GM23248 (cell line): ENCODE measurements around the gene ARHGAP35. TPM values are rescaled to one million over a fixed set of nuclear protein-coding genes. Genes with fewer than 3 reads are reported as not detected.

ENCODE experiments used
- DNase-seq: peaks from one replicate; pipeline ENCODE4 v3.0.0-alpha.2; 2015
- H2AFZ ChIP-seq: fragments of 200-600 bp; sonication (generic); 2 replicates; pipeline ENCODE4 v1.6.1; 2016; ENCODE audit warnings: antibody characterized with exemption
- H3F3A ChIP-seq: fragments of 200-600 bp; sonication (generic); 2 replicates; pipeline ENCODE4 v1.6.1; 2016; ENCODE audit warnings: mild to moderate bottlenecking, antibody characterized with exemption, mixed run types; ENCODE audit not compliant: insufficient read depth
- H3K27ac ChIP-seq: fragments of 200-600 bp; sonication (generic); 2 replicates; pipeline ENCODE4 v1.5.1; 2016; ENCODE audit warnings: mild to moderate bottlenecking
- H3K27me3 ChIP-seq: fragments of 200-600 bp; sonication (generic); replicated peaks from 2 replicates; pipeline ENCODE4 v1.6.1; 2016; ENCODE audit warnings: mild to moderate bottlenecking; ENCODE audit not compliant: insufficient read depth
- H3K36me3 ChIP-seq: fragments of 200-600 bp; sonication (generic); 2 replicates; pipeline ENCODE4 v1.6.1; 2016; ENCODE audit warnings: low read depth, mild to moderate bottlenecking
- H3K4me1 ChIP-seq: fragments of 200-600 bp; sonication (generic); 2 replicates; pipeline ENCODE4 v1.6.1; 2016; ENCODE audit warnings: mild to moderate bottlenecking; ENCODE audit not compliant: insufficient read depth
- H3K4me2 ChIP-seq: fragments of 200-600 bp; sonication (generic); one replicate; pipeline ENCODE4 v1.6.1; 2016; ENCODE audit warnings: mild to moderate bottlenecking; ENCODE audit not compliant: unreplicated experiment
- H3K4me3 ChIP-seq: fragments of 200-600 bp; sonication (generic); 2 replicates; pipeline ENCODE4 v1.5.1; 2016; ENCODE audit warnings: mild to moderate bottlenecking
- H3K79me2 ChIP-seq: fragments of 200-600 bp; sonication (generic); 2 replicates; pipeline ENCODE4 v1.6.1; 2016; ENCODE audit warnings: mild to moderate bottlenecking; ENCODE audit not compliant: insufficient read depth
- H3K9ac ChIP-seq: fragments of 200-600 bp; sonication (generic); 2 replicates; pipeline ENCODE4 v1.6.1; 2016; ENCODE audit warnings: mild to moderate bottlenecking
- H3K9me2 ChIP-seq: fragments of 200-600 bp; sonication (generic); 2 replicates; pipeline ENCODE4 v1.6.1; 2016; ENCODE audit warnings: mixed run types, mild to moderate bottlenecking, moderate library complexity; ENCODE audit not compliant: insufficient read depth
- H3K9me3 ChIP-seq: fragments of 200-600 bp; sonication (generic); one replicate; pipeline ENCODE4 v1.6.1; 2017; ENCODE audit warnings: low read depth
- H4K20me1 ChIP-seq: fragments of 200-600 bp; sonication (generic); 2 replicates; pipeline ENCODE4 v1.6.0; 2016; ENCODE audit not compliant: insufficient read depth
- EZH2 ChIP-seq: fragments of 200-600 bp; sonication (generic); IDR thresholded peaks from 2 replicates; pipeline ENCODE4 v1.6.1; 2018; ENCODE audit warnings: antibody characterized with exemption, mild to moderate bottlenecking; ENCODE audit not compliant: insufficient read depth, poor library complexity, severe bottlenecking
- EZH2phosphoT487 ChIP-seq: fragments of 200-600 bp; sonication (generic); IDR thresholded peaks from 2 replicates; pipeline ENCODE4 v1.6.1; 2018; ENCODE audit warnings: antibody characterized with exemption, moderate library complexity, mild to moderate bottlenecking, low read depth; ENCODE audit not compliant: insufficient read depth
- WGBS, 2 experiments: methylation state at CpG; one replicate each; pipeline ENCODE4 v1.1.6; 2015 to 2017; ENCODE audit warnings: low lambda C conversion rate in 2 of 2, low coverage in 1 of 2; ENCODE audit errors: missing lambda C conversion rate in 2 of 2; 5-methylcytosine and 5-hydroxymethylcytosine counted together
- in situ Hi-C: fragments of 300-500 bp; cut with MboI; formaldehyde crosslinking; loops from 2 replicates; pipeline ENCODE4 v1.15.0; 2020
- polyA plus RNA-seq: library from polyadenylated mRNA; unstranded; fragments of >200 nt; fragmentation: Nextera tagmentation; extraction: Ambion mirVana; gene quantifications from 2 replicates; pipeline ENCODE4 v1.2.1, GENCODE V29; 2016
- total RNA-seq: library from RNA; depleted of rRNA; stranded (reverse); fragments of >200 nt; shearing (Covaris generic); gene quantifications from 2 replicates; pipeline ENCODE4 v1.2.3, GENCODE V29; 2014

ARHGAP35 gene
- total and polyA plus RNA-seq, 2 experiments from 2014 or later: 13.5 to 35.2 TPM

DNA sequence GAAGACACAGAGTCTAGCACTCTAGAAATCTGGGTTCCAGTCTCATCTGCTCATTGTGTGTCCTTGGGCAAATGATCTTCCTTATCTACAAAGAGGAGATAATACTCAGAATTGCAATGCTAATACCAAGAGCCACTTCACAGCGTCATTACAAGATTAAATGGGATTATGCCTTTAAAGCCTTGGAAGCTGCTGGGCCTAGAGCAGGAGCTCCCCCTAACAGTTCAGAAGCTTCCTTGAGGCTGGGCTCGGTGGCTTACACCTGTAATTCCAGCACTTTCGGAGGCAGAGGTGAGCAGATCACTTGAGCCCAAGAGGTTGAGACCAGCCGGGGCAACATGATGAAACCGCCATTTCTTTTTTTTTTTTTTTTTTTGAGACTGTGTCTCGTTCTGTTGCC, 37.7 kb upstream of the ARHGAP35 start:
- H3K9me3 ChIP-seq: no peaks in the 10 kb centered on the region
- no peaks in the 10 kb centered on the region for H3K79me2 ChIP-seq
- WGBS, 2 experiments: 83 to 90% methylated on average over 6 of the region's 6 CpGs
- no peaks in the 10 kb centered on the region for H3K36me3 ChIP-seq
- H4K20me1 ChIP-seq: no peaks in the 10 kb centered on the region
- no peak overlapping the region for H3K27ac ChIP-seq
- no peak for DNase-seq
- no peak overlapping the region for H3K4me2 ChIP-seq
- H2AFZ ChIP-seq: no peak overlapping the region
- H3K9me2 ChIP-seq: no peaks in the 10 kb centered on the region
- H3K4me1 ChIP-seq: no peaks in the 10 kb centered on the region
- no peak overlapping the region for H3K4me3 ChIP-seq
- H3K27me3 ChIP-seq: no peaks in the 10 kb centered on the region
- in situ Hi-C loops: no loop called here
- TF ChIP-seq EZH2: no peak
- no peak for TF ChIP-seq EZH2phosphoT487
- H3K9ac ChIP-seq: no peak overlapping the region
- H3F3A ChIP-seq: no peaks in the 10 kb centered on the region

DNA sequence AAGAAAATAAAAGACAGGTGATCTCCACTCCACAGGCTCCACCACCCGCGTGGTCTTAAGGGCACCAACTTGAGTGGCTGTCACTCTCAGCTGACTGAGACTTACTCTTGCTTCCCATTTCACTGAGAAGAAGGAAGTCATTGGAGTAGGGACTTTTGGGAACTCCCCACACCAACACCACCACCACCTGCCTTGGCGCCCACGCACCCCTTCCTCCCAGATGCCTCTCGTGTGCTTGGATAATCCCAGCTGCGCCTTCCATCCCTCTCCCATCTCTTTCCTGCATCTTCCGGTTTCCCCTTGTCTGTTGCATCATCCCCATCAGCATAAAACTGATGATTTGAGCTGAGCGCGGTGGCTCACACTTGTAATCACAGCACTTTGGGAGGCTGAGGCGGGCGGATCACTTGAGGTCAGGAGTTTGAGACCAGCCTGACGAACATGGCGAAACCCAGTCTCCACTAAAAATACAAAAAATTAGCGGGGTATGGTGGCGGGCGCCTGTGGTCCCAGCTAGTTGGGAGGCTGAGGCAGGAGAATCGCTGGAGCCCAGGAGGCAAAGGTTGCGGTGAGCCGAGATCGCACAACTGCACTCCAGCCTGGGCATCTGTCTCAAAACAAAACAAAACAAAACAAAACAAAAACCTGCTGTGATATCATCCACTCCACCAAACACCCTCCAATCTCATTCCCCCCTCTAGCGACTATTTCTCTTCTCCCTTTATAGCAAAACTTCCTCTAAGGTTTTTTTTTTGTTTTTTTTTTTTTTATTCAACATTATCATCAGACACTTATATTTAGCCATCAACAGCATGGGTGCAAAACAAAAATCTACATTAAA, 35.7 kb upstream of the ARHGAP35 start:
- H3K79me2 ChIP-seq: no peaks in the 10 kb centered on the region
- 82 to 88% methylated on average over 18 to 21 of the region's 21 CpGs for WGBS, 2 experiments
- no peak overlapping the region for H2AFZ ChIP-seq
- in situ Hi-C loops: no loop called here
- H4K20me1 ChIP-seq: no peaks in the 10 kb centered on the region
- H3F3A ChIP-seq: peaks cover 7% of the 10 kb centered on the region
- no peak overlapping the region for H3K4me3 ChIP-seq
- no peaks in the 10 kb centered on the region for H3K9me3 ChIP-seq
- no peaks in the 10 kb centered on the region for H3K9me2 ChIP-seq
- TF ChIP-seq EZH2 (no peak), EZH2phosphoT487 (no peak)
- peak; percentile 27 for DNase-seq
- peaks cover 7% of the 10 kb centered on the region for H3K4me1 ChIP-seq
- no peak overlapping the region for H3K4me2 ChIP-seq
- H3K27me3 ChIP-seq: no peaks in the 10 kb centered on the region
- H3K27ac ChIP-seq: no peak overlapping the region
- H3K9ac ChIP-seq: no peak overlapping the region
- H3K36me3 ChIP-seq: no peaks in the 10 kb centered on the region

DNA sequence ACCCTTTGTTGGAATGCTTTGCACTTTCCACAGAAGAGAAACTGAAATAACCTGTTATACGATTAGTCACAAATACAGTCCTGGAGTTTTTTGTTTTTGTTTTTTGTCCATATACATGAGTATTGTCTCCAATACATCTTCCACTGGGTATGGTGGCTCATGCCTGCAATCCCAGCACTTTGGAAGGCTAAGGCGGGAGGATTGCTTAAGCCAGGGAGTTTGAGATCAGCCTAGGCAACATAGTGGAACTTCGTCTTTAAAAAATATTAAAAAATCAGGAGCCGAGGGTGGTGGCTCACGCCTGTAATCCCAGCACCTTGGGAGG, 35.1 kb upstream of the ARHGAP35 start:
- Histone ChIP-seq H3K9ac (no peak overlapping the region), H3K27ac (no peak overlapping the region), H3K4me2 (no peak overlapping the region), H3K27me3 (no peaks in the 10 kb centered on the region), H3K4me1 (peaks cover 7% of the 10 kb centered on the region), H3F3A (peaks cover 9% of the 10 kb centered on the region), H3K9me2 (no peaks in the 10 kb centered on the region), H3K79me2 (no peaks in the 10 kb centered on the region), H3K36me3 (no peaks in the 10 kb centered on the region), H3K9me3 (no peaks in the 10 kb centered on the region), H2AFZ (no peak overlapping the region), H4K20me1 (no peaks in the 10 kb centered on the region), H3K4me3 (no peak overlapping the region)
- TF ChIP-seq EZH2phosphoT487: no peak
- TF ChIP-seq EZH2: no peak
- DNase-seq: no peak
- 61 to 62% methylated on average over 5 of the region's 5 CpGs for WGBS, 2 experiments
- in situ Hi-C loops: no loop called here

DNA sequence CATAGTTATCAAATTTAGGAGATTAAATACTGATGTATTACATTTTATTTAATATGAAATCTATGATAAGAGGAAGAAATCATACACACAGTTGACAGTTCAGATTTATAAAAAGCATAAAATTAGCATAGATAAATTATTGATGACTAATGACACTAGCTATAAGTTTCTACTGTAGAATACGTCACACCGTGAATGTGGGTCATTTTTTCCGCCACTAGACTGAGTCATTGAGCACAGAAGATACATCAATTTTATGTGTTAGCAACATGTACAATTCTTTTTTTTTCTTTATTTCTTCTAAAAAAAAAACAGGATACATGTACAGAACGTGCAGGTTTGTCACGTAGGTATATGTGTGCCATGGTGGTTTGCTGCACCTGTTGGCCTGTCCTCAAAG, 32.3 kb upstream of the ARHGAP35 start:
- H3F3A ChIP-seq: peaks cover 14% of the 10 kb centered on the region
- no peak for TF ChIP-seq EZH2
- TF ChIP-seq EZH2phosphoT487: no peak
- H3K79me2 ChIP-seq: no peaks in the 10 kb centered on the region
- H3K27ac ChIP-seq: peak overlapping the region; percentile 95
- H3K4me1 ChIP-seq: peaks cover 7% of the 10 kb centered on the region
- WGBS, 2 experiments: 77 to 83% methylated on average over 5 of the region's 5 CpGs
- H3K4me3 ChIP-seq: no peak overlapping the region
- no peaks in the 10 kb centered on the region for H3K9me2 ChIP-seq
- in situ Hi-C loops: no loop called here
- H4K20me1 ChIP-seq: no peaks in the 10 kb centered on the region
- no peaks in the 10 kb centered on the region for H3K9me3 ChIP-seq
- H3K4me2 ChIP-seq: peak overlapping the region; percentile 20
- H3K9ac ChIP-seq: 0 out of 2 replicates have a peak overlapping the region, but pooled peaks have one; percentile 6
- no peaks in the 10 kb centered on the region for H3K27me3 ChIP-seq
- H2AFZ ChIP-seq: no peak overlapping the region
- peak; percentile 57 for DNase-seq
- no peaks in the 10 kb centered on the region for H3K36me3 ChIP-seq
